ENCODE measurements around the gene FAM234A.

Gene FAM234A

DNA sequence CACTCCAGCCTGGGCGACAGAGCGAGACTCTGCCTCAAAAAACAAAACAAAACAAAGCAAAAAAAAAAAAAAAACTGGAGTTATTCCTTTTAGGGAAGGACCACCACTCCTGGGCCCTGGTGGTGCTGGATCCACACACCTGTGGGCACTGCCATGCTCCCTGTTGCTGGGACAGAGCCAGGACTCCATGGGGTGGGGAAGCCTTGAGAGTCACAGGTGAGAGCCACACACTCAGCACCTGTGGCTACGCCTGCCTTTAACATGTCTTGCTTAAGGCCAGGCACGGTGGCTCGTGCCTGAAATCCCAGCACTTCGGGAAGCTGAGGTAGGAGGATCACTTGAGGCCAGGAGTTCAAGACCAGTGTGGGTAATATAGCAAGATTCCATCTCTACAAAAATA, 66.6 kb downstream of the FAM234A start:
- Histone ChIP-seq H3K27ac (no peak overlapping the region), H3K79me2 (peaks cover 6% of the 10 kb centered on the region), H3K4me1 (no peaks in the 10 kb centered on the region), H2AFZ (no peak overlapping the region), H3K4me2 (ENCODE audit: low read length) (no peak overlapping the region), H3K4me3 (ENCODE audit: low read depth, low read length) (no peak overlapping the region), H3K27me3 (ENCODE audit: control insufficient read depth, insufficient read depth, low read length) (no peaks in the 10 kb centered on the region), H3K9ac (no peak overlapping the region), H3K36me3 (ENCODE audit: control insufficient read depth, insufficient read depth, low read length) (no peaks in the 10 kb centered on the region), H3K9me3 (ENCODE audit: control insufficient read depth, low read length) (no peaks in the 10 kb centered on the region)
- TF ChIP-seq, protein P1, sequence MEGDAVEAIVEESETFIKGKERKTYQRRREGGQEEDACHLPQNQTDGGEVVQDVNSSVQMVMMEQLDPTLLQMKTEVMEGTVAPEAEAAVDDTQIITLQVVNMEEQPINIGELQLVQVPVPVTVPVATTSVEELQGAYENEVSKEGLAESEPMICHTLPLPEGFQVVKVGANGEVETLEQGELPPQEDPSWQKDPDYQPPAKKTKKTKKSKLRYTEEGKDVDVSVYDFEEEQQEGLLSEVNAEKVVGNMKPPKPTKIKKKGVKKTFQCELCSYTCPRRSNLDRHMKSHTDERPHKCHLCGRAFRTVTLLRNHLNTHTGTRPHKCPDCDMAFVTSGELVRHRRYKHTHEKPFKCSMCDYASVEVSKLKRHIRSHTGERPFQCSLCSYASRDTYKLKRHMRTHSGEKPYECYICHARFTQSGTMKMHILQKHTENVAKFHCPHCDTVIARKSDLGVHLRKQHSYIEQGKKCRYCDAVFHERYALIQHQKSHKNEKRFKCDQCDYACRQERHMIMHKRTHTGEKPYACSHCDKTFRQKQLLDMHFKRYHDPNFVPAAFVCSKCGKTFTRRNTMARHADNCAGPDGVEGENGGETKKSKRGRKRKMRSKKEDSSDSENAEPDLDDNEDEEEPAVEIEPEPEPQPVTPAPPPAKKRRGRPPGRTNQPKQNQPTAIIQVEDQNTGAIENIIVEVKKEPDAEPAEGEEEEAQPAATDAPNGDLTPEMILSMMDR (IDR thresholded peaks at IDR 0.05) = no peak

DNA sequence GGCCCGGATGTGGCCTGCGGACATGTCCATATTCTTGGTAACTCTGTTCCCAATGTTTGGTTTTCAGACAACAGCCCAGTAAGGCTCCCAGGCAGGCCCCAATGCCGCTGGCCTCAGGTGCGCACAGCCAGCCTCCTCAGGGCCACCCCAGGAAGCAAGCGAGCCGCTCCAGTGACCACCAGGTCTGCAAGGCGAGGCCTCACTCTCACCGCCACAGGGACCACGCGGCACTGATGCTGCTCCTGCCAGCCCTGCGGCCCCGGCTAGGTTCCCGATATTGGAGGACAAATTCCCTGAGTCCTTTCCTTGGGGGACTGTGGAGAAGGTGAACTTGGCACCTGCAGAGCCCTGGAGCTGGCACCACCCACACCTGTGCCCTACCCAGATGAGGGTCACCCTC, 67.3 kb downstream of the FAM234A start:
- Histone ChIP-seq H3K4me1 (no peaks in the 10 kb centered on the region), H3K36me3 (ENCODE audit: control insufficient read depth, insufficient read depth, low read length) (no peaks in the 10 kb centered on the region), H3K27me3 (ENCODE audit: control insufficient read depth, insufficient read depth, low read length) (no peaks in the 10 kb centered on the region), H3K9me3 (ENCODE audit: control insufficient read depth, low read length) (no peaks in the 10 kb centered on the region), H3K9ac (no peak overlapping the region), H2AFZ (no peak overlapping the region), H3K4me2 (ENCODE audit: low read length) (no peak overlapping the region), H3K4me3 (ENCODE audit: low read depth, low read length) (no peak overlapping the region), H3K27ac (no peak overlapping the region), H3K79me2 (peaks cover 6% of the 10 kb centered on the region)
- TF ChIP-seq, protein P1 (IDR thresholded peaks at IDR 0.05) = no peak

DNA sequence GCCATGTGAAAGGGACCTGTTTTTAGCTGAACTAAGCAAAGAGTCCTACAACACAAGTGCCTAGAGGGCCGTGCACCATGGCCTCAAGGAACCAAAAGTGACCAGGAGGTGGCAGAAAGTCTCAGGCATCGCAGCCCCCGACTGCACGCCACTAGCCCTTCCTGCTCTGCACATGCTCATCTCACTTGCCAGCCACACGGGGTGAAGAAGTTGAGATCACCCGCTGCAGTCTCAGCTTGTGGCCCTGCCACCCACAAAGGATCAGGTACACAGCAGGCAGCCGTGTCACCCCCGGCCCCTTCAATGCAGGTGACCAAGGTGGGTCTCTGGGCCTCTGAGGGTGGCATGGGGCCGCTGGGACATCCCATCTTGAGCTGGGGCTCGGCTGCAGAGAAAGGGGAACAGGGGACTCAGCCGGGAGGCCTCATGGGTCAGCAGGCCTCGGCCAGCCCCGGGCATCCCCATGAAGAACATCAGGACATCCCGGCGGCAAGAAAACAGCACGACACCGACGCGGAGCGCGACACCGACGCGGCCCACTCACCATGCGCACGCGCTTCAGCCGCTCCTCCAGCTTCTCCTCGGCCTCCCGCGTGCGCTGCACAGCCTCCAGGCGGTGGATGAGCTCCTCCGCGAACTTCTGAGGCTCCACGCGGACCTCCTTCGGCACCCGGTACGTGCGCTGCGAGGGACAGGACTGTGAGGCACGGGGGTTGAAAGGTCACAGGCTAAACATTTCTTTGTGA, 69.3 kb downstream of the FAM234A start:
- no peak overlapping the region for H3K9ac ChIP-seq
- H3K27me3 ChIP-seq (ENCODE audit: control insufficient read depth, insufficient read depth, low read length) = no peaks in the 10 kb centered on the region
- TF ChIP-seq, protein P1 (IDR thresholded peaks at IDR 0.05) = no peak
- no peak overlapping the region for H3K4me2 ChIP-seq (ENCODE audit: low read length)
- H3K27ac ChIP-seq = no peak overlapping the region
- H3K4me1 ChIP-seq = no peaks in the 10 kb centered on the region
- H3K9me3 ChIP-seq (ENCODE audit: control insufficient read depth, low read length) = no peaks in the 10 kb centered on the region
- H2AFZ ChIP-seq = no peak overlapping the region
- H3K79me2 ChIP-seq = peaks cover 6% of the 10 kb centered on the region
- no peak overlapping the region for H3K4me3 ChIP-seq (ENCODE audit: low read depth, low read length)
- no peaks in the 10 kb centered on the region for H3K36me3 ChIP-seq (ENCODE audit: control insufficient read depth, insufficient read depth, low read length)

DNA sequence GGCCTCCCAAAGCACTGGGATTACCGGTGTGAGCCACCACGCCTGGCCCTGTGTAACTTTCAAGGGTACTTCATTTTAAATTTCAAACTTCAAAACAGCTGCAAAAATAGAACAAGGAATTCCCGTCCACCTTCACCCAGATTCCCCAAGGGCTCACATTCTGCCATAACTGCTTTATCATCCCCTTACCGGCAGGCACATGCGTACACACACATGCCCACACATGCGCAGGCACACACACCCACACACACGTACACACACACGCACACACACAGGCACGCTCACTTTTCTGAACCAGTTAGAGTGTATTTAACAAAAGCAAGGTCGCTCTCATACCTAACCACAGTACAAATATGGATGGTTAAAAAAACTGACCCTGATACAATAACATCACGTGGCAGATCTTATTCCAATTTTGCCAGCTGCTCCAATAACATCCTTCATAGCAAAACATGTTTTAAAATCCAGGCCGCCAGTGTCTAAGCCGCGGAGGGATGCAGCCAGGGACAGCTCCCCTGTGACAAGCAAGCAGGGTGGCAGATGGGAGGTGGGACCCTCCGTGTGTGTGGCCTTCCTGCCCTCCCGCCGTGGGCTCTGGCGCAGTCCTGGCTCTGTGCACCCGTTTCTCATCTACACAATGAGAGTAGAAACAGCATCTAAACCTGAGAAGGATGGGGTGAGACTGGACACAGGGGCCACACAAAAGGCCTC, 71.5 kb downstream of the FAM234A start:
- Histone ChIP-seq H3K9ac (no peak overlapping the region), H3K4me1 (no peaks in the 10 kb centered on the region), H3K36me3 (ENCODE audit: control insufficient read depth, insufficient read depth, low read length) (no peaks in the 10 kb centered on the region), H3K27me3 (ENCODE audit: control insufficient read depth, insufficient read depth, low read length) (no peaks in the 10 kb centered on the region), H3K4me2 (ENCODE audit: low read length) (no peak overlapping the region), H3K4me3 (ENCODE audit: low read depth, low read length) (no peak overlapping the region), H3K9me3 (ENCODE audit: control insufficient read depth, low read length) (no peaks in the 10 kb centered on the region), H3K79me2 (peaks cover 2% of the 10 kb centered on the region), H3K27ac (no peak overlapping the region), H2AFZ (no peak overlapping the region)
- TF ChIP-seq, protein P1 (IDR thresholded peaks at IDR 0.05) = no peak
